Measurements from ENCODE around the gene PECR.
"Not testable (repeated sequence)": the region's sequence is repeated elsewhere in the genome, so short reads cannot be mapped to it uniquely, and the experiment has no call there.

PECR gene

GRCh38 chr2:216103213-216103612, 21.6 kb upstream of the PECR start:
- DNase-seq, result no peak

- no peak for DNase-seq
Observed at GRCh38 chr2:216101109-216101508, 19.5 kb upstream of the PECR start.

- DNase-seq, result no peak
Observed at GRCh38 chr2:216098421-216099334, 17.1 kb upstream of the PECR start.

GRCh38 chr2:216094701-216095100, 13.1 kb upstream of the PECR start:
- no peak for DNase-seq

- DNase-seq, result no peak
Observed at GRCh38 chr2:216092646-216093045, 11.0 kb upstream of the PECR start.

- no peak for DNase-seq
Observed at GRCh38 chr2:216090369-216090786, 8.8 kb upstream of the PECR start.

- no peak for DNase-seq
Observed at GRCh38 chr2:216086207-216086893, 4.7 kb upstream of the PECR start.

GRCh38 chr2:216084547-216084946, 2.9 kb upstream of the PECR start:
- DNase-seq, result peak in 1 of 2 experiments; percentile 12

GRCh38 chr2:216083464-216084281, 2.1 kb upstream of the PECR start:
- DNase-seq, result peak; percentile 12 to 17

GRCh38 chr2:216082805-216083204, 1.2 kb upstream of the PECR start:
- DNase-seq, result no peak

GRCh38 chr2:216082117-216082711, 605 bp upstream of the PECR start:
- peak in 1 of 2 experiments; percentile 1 for DNase-seq

GRCh38 chr2:216081012-216081411, 597 bp downstream of the PECR start:
- DNase-seq, result no peak

GRCh38 chr2:216080048-216080447, 1.6 kb downstream of the PECR start:
- not testable (repeated sequence) for DNase-seq

GRCh38 chr2:216078776-216079175, 2.8 kb downstream of the PECR start:
- DNase-seq, result no peak

GRCh38 chr2:216075510-216076485, 5.8 kb downstream of the PECR start:
- DNase-seq, result no peak

- DNase-seq, result no peak
Observed at GRCh38 chr2:216074794-216075193, 6.8 kb downstream of the PECR start.

GRCh38 chr2:216074380-216074779, 7.2 kb downstream of the PECR start:
- DNase-seq, result no peak

- DNase-seq, result no peak
Observed at GRCh38 chr2:216073773-216074172, 7.8 kb downstream of the PECR start.

- DNase-seq, result no peak
Observed at GRCh38 chr2:216072473-216072872, 9.1 kb downstream of the PECR start.

- no peak for DNase-seq
Observed at GRCh38 chr2:216071111-216071851, 10.3 kb downstream of the PECR start.

GRCh38 chr2:216070195-216070594, 11.4 kb downstream of the PECR start:
- DNase-seq, result no peak
